Trophoblast cell (in vitro differentiated cells and primary cell): ENCODE measurements around the gene CHAT.

Experiments
- DNase-seq, 2 donors: peaks; one replicate each; pipeline ENCODE4 v3.0.0-alpha.2; 2016
- H2AFZ ChIP-seq: 2 replicates; pipeline ENCODE4 v1.6.1; 2013; ENCODE audit warnings: low read length, moderate library complexity, mild to moderate bottlenecking; ENCODE audit not compliant: insufficient read depth, poor library complexity
- H2AK5ac ChIP-seq: 2 replicates; pipeline ENCODE4 v1.6.1; 2013; ENCODE audit warnings: mild to moderate bottlenecking, low read length
- H2BK120ac ChIP-seq: 2 replicates; pipeline ENCODE4 v1.6.1; 2013; ENCODE audit warnings: low read length, mild to moderate bottlenecking, moderate library complexity; ENCODE audit not compliant: insufficient read depth, poor library complexity
- H2BK12ac ChIP-seq: 2 replicates; pipeline ENCODE4 v1.6.1; 2013; ENCODE audit warnings: mild to moderate bottlenecking, low read length, moderate library complexity
- H2BK5ac ChIP-seq: 2 replicates; pipeline ENCODE4 v1.6.1; 2013; ENCODE audit warnings: low read length, low read depth, moderate library complexity, mild to moderate bottlenecking; ENCODE audit not compliant: poor library complexity
- H3K14ac ChIP-seq: 2 replicates; pipeline ENCODE4 v1.6.1; 2013; ENCODE audit warnings: mild to moderate bottlenecking, low read length
- H3K18ac ChIP-seq: 2 replicates; pipeline ENCODE4 v1.6.1; 2013; ENCODE audit warnings: mild to moderate bottlenecking, low read length
- H3K23ac ChIP-seq: 2 replicates; pipeline ENCODE4 v1.6.1; 2013; ENCODE audit warnings: low read length
- H3K27ac ChIP-seq: 2 replicates; pipeline ENCODE4 v1.5.1; 2013; ENCODE audit warnings: low read depth, mild to moderate bottlenecking, inconsistent platforms, low read length, moderate library complexity
- H3K27me3 ChIP-seq: 2 replicates; pipeline ENCODE4 v1.6.1; 2013; ENCODE audit warnings: inconsistent platforms, mild to moderate bottlenecking, low read length, moderate library complexity; ENCODE audit not compliant: insufficient read depth
- H3K36me3 ChIP-seq, 2 experiments: 1 replicate in 1 of 2; 2 replicates in 1 of 2; pipeline ENCODE4 v1.6.1; 2013; ENCODE audit warnings: low read length in 2 of 2, mild to moderate bottlenecking in 2 of 2, moderate library complexity in 1 of 2; ENCODE audit not compliant: insufficient read depth in 2 of 2, control insufficient read depth in 1 of 2
- H3K4ac ChIP-seq: 2 replicates; pipeline ENCODE4 v1.6.1; 2013; ENCODE audit warnings: low read depth, mild to moderate bottlenecking, low read length, moderate library complexity
- H3K4me1 ChIP-seq, 2 experiments: 1 replicate in 1 of 2; 2 replicates in 1 of 2; pipeline ENCODE4 v1.6.1; 2013; ENCODE audit warnings: low read length in 2 of 2, mild to moderate bottlenecking in 2 of 2, moderate library complexity in 1 of 2; ENCODE audit not compliant: insufficient read depth in 2 of 2, control insufficient read depth in 1 of 2
- H3K4me2 ChIP-seq: 2 replicates; pipeline ENCODE4 v1.6.1; 2013; ENCODE audit warnings: inconsistent platforms, mild to moderate bottlenecking, low read length, moderate library complexity
- H3K4me3 ChIP-seq: 2 replicates; pipeline ENCODE4 v1.5.1; 2013; ENCODE audit warnings: mild to moderate bottlenecking, low read depth, low read length, inconsistent platforms
- H3K79me1 ChIP-seq: one replicate; pipeline ENCODE4 v1.6.1; 2013; ENCODE audit warnings: low read length
- H3K79me2 ChIP-seq: 2 replicates; pipeline ENCODE4 v1.6.1; 2013; ENCODE audit warnings: low read length, mild to moderate bottlenecking; ENCODE audit not compliant: control insufficient read depth, insufficient read depth, poor library complexity
- H3K9ac ChIP-seq: 2 replicates; pipeline ENCODE4 v1.6.1; 2013; ENCODE audit warnings: mild to moderate bottlenecking, low read length
- H3K9me3 ChIP-seq: 2 replicates; pipeline ENCODE4 v1.6.1; 2013; ENCODE audit warnings: low read depth, mild to moderate bottlenecking, control low read depth, inconsistent platforms, low read length; ENCODE audit not compliant: insufficient read depth
- H4K12ac ChIP-seq: 2 replicates; pipeline ENCODE4 v1.6.1; 2013; ENCODE audit warnings: low read depth, mild to moderate bottlenecking, low read length, moderate library complexity
- H4K8ac ChIP-seq: 2 replicates; pipeline ENCODE4 v1.6.1; 2013; ENCODE audit warnings: low read depth, mild to moderate bottlenecking, low read length, moderate library complexity
- H4K91ac ChIP-seq: one replicate; pipeline ENCODE4 v1.6.1; 2013; ENCODE audit warnings: low read depth, mild to moderate bottlenecking, low read length, moderate library complexity
- WGBS: extraction: QIAGEN DNeasy Blood & Tissue Kit; methylation state at CpG from one replicate; pipeline ENCODE4 v1.1.7; 2013; ENCODE audit warnings: missing lambda C conversion rate; ENCODE audit not compliant: insufficient read length, insufficient coverage; ENCODE audit errors: extremely low coverage; 5-methylcytosine and 5-hydroxymethylcytosine counted together

Gene CHAT

GRCh38 chr10:49696311-49696710 is 82.5 kb downstream of the CHAT start:
- no peak overlapping the region for H3K18ac ChIP-seq
- no peak overlapping the region for H3K9ac ChIP-seq
- H3K14ac ChIP-seq: no peak overlapping the region
- no peak overlapping the region for H4K91ac ChIP-seq
- H3K79me1 ChIP-seq: no peaks in the 10 kb centered on the region
- H4K12ac ChIP-seq: no peak overlapping the region
- H2BK12ac ChIP-seq: no peak overlapping the region
- H2BK5ac ChIP-seq: no peak overlapping the region
- H3K9me3 ChIP-seq: peaks cover 4% of the 10 kb centered on the region
- H3K27ac ChIP-seq: no peak overlapping the region
- peaks cover 17% of the 10 kb centered on the region for H3K27me3 ChIP-seq
- no peaks in the 10 kb centered on the region for H3K79me2 ChIP-seq
- H3K4me1 ChIP-seq: no peaks in the 10 kb centered on the region
- H3K4me2 ChIP-seq: no peak overlapping the region
- H2BK120ac ChIP-seq: no peak overlapping the region
- H4K8ac ChIP-seq: no peak overlapping the region
- no peak overlapping the region for H3K23ac ChIP-seq
- no peak overlapping the region for H3K4ac ChIP-seq
- no peak overlapping the region for H3K4me3 ChIP-seq
- no peak overlapping the region for H2AFZ ChIP-seq
- no peaks in the 10 kb centered on the region for H3K36me3 ChIP-seq
- WGBS: no CpG with 5 or more reads among the region's 7 CpGs
- DNase-seq: no peak
- no peak overlapping the region for H2AK5ac ChIP-seq

- H3K4me3 ChIP-seq: no peak overlapping the region
- H2AK5ac ChIP-seq: no peak overlapping the region
- H2AFZ ChIP-seq: no peak overlapping the region
- WGBS: no CpG with 5 or more reads among the region's 9 CpGs
- no peak overlapping the region for H4K12ac ChIP-seq
- no peaks in the 10 kb centered on the region for H3K79me2 ChIP-seq
- peaks cover 4% of the 10 kb centered on the region for H3K27me3 ChIP-seq
- H3K27ac ChIP-seq: no peak overlapping the region
- no peak overlapping the region for H3K14ac ChIP-seq
- no peak overlapping the region for H3K4ac ChIP-seq
- H4K91ac ChIP-seq: no peak overlapping the region
- DNase-seq: no peak
- no peak overlapping the region for H2BK12ac ChIP-seq
- peaks cover 2% of the 10 kb centered on the region for H3K9me3 ChIP-seq
- H4K8ac ChIP-seq: no peak overlapping the region
- no peaks in the 10 kb centered on the region for H3K4me1 ChIP-seq
- no peak overlapping the region for H3K23ac ChIP-seq
- H3K36me3 ChIP-seq: no peaks in the 10 kb centered on the region
- H2BK120ac ChIP-seq: no peak overlapping the region
- no peak overlapping the region for H2BK5ac ChIP-seq
- no peak overlapping the region for H3K18ac ChIP-seq
- H3K4me2 ChIP-seq: no peak overlapping the region
- H3K9ac ChIP-seq: no peak overlapping the region
- H3K79me1 ChIP-seq: no peaks in the 10 kb centered on the region
These were observed 84.8 kb downstream of the CHAT start for GRCh38 chr10:49698679-49699078.

- H3K4me2 ChIP-seq: no peak overlapping the region
- H4K12ac ChIP-seq: no peak overlapping the region
- no peaks in the 10 kb centered on the region for H3K79me2 ChIP-seq
- no peak overlapping the region for H2AK5ac ChIP-seq
- H4K91ac ChIP-seq: no peak overlapping the region
- no peak overlapping the region for H3K18ac ChIP-seq
- no peak overlapping the region for H2BK5ac ChIP-seq
- H2BK120ac ChIP-seq: no peak overlapping the region
- H3K79me1 ChIP-seq: no peaks in the 10 kb centered on the region
- no peak for DNase-seq
- WGBS: no CpG with 5 or more reads among the region's 3 CpGs
- H3K9ac ChIP-seq: no peak overlapping the region
- H3K27me3 ChIP-seq: peaks cover 3% of the 10 kb centered on the region
- peaks cover 2% of the 10 kb centered on the region for H3K9me3 ChIP-seq
- H2BK12ac ChIP-seq: no peak overlapping the region
- no peak overlapping the region for H2AFZ ChIP-seq
- no peak overlapping the region for H3K23ac ChIP-seq
- no peaks in the 10 kb centered on the region for H3K36me3 ChIP-seq
- no peaks in the 10 kb centered on the region for H3K4me1 ChIP-seq
- no peak overlapping the region for H3K14ac ChIP-seq
- H3K27ac ChIP-seq: no peak overlapping the region
- H3K4me3 ChIP-seq: no peak overlapping the region
- H4K8ac ChIP-seq: no peak overlapping the region
- H3K4ac ChIP-seq: no peak overlapping the region
These were observed 86.4 kb downstream of the CHAT start for GRCh38 chr10:49700211-49700610.

GRCh38 chr10:49700997-49701396 is 87.2 kb downstream of the CHAT start:
- Histone ChIP-seq H3K79me1 (no peaks in the 10 kb centered on the region), H3K18ac (no peak overlapping the region), H3K9ac (no peak overlapping the region), H3K9me3 (peaks cover 2% of the 10 kb centered on the region), H3K27ac (no peak overlapping the region), H3K79me2 (no peaks in the 10 kb centered on the region), H2AFZ (no peak overlapping the region), H3K23ac (no peak overlapping the region), H3K27me3 (no peaks in the 10 kb centered on the region), H4K8ac (no peak overlapping the region), H2AK5ac (no peak overlapping the region), H4K12ac (no peak overlapping the region), H3K4me1 (no peaks in the 10 kb centered on the region), H2BK5ac (no peak overlapping the region), H3K4ac (no peak overlapping the region), H3K14ac (no peak overlapping the region), H3K36me3 (no peaks in the 10 kb centered on the region), H2BK12ac (no peak overlapping the region), H2BK120ac (no peak overlapping the region), H4K91ac (no peak overlapping the region), H3K4me2 (no peak overlapping the region), H3K4me3 (no peak overlapping the region)
- no peak for DNase-seq
- WGBS: no CpG with 5 or more reads among the region's 3 CpGs
